GM18505 (cell line): ENCODE results near the gene UGT1A5.

Experiments
- ATAC-seq: cut with Tn5 transposase; IDR thresholded peaks from one replicate; pipeline ENCODE4 v1.9.1; 2021; ENCODE audit not compliant: unreplicated experiment
- POLR2A ChIP-seq: IDR thresholded peaks from 4 replicates; pipeline ENCODE4 v1.6.1; 2011; ENCODE audit warnings: borderline replicate concordance; ENCODE audit not compliant: insufficient read depth, insufficient read length; ENCODE audit errors: extremely low read depth

The UGT1A5 gene

DNA sequence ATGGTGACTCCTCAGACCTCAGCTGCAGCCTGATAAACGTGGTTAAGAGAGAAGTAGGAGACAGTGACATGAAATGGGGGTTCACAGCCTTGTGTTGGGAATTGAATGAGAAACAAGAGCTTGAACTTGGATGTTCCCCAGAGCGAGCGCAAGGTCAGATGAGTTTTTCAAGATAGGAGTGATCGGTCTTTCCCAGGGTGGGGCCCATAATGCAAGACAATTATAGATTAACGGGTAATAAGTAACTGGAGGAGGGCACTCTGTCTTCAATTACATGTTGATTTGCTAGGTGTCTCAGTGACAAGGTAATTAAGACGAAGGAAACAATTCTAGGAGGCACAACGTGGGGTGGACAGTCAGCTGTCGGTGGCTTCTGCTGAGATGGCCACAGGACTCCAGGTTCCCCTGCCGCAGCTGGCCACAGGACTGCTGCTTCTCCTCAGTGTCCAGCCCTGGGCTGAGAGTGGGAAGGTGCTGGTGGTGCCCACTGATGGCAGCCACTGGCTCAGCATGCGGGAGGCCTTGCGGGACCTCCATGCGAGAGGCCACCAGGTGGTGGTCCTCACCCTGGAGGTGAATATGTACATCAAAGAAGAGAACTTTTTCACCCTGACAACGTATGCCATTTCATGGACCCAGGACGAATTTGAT lies at the start of gene UGT1A5:
Gene UGT1A5 (plus strand): TSS at position 297 of the 651 bp plus-strand sequence. CDS start 85 bp downstream, at position 382.
- TF ChIP-seq POLR2A: no peak
- ATAC-seq: no peak

DNA sequence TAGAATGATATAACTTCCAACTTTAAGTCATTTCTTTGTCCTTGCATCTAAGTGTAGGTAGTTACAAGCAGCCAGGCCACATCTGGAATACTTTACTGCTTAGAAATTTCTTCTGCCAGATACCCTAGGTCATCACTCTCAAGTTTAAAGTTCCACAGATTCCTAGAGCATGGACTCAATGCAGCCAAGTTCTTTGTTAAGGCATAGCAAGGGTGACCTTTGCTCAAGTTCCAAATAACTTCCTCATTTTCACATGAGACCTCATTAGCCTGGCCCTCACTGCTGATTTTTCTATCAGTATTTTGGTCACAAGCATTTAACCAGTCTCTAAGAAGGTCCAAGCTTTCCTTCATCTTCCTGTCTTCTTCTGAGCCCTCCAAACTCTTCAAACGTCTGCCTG lies 48.8 kb upstream of the UGT1A5 start:
- TF ChIP-seq POLR2A: no peak
- ATAC-seq: no peak

DNA sequence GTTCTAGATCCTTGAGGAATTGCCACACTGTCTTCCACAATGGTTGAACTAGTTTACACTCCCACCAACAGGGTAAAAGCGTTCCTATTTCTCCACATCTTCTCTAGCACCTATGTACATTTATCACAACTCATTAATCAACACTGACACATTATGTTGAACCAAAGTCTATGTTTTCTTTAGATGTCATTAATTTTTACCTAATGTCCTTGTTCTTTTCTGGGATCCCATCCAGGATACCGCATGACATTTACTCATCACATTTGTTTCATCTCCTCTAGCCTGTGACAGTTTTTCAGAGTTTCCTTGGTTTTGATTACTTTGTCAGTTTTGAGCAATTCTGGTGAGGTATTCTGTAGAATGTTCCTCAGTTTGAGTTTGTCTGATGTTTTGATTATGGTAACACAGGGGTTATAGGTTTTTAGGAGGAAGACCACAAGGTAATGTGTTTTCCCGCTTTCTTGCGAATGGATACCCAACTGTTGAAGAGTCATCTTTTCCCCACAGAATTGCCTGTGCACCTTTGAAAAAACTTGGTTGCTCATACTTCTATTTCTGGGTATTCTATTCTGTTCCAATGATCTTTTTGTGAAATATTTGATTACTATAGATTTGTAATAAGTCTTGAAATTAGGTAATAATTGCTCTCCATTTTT lies 44.0 kb upstream of the UGT1A5 start:
- ATAC-seq: no peak
- no peak for TF ChIP-seq POLR2A

DNA sequence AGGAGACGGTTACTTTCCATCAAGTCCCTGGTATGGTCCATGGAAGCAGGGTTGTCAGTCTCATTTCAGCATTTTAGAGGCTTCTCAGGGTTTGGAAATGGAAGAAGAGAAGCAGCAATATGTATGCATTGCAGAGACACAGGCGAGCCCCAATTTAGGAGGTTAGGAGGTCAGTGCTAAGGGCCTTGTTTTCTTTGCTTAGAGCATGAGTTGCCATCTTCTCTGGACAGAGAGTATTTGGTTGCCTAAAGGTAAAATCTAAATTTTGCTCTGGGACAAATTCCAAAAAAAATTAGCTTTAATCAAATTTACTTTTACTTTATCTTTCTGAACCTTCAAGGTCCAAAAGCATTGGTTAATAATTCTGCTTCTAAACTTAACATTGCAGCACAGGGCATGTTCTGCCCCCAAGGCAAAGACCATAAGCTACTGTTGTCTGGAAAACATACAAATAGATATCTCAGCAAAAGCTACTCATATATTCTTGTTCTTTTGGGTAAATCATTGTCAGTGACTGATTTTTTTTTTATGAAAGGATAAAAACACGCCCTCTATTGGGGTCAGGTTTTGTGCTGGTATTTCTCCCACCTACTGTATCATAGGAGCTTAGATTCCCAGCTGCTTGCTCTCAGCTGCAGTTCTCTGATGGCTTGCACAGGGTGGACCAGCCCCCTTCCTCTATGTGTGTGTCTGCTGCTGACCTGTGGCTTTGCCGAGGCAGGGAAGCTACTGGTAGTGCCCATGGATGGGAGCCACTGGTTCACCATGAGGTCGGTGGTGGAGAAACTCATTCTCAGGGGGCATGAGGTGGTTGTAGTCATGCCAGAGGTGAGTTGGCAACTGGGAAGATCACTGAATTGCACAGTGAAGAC lies 41.2 kb upstream of the UGT1A5 start, which contains the start of gene UGT1A9:
Gene UGT1A9 (plus strand): TSS at position 609 of the 872 bp plus-strand sequence. CDS start 37 bp downstream, at position 646.
- no peak for ATAC-seq
- no peak for TF ChIP-seq POLR2A

DNA sequence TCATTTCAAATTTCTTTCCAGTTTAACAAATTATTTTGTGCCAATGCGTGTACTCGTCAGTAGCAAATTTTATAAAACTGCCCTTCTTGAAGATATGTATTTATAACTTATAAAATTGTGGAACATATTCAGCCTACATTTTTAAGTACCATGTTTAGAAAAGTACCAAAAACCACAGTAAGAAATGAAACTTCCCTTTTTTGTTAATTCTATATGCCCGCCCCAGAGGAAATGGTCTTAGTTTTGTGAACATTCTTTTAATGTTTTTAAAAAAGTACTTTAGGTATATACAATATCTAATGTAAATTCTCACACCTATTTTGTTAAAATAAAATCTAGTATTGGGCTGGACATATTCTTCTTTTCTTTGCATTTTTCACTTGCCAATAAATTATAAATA lies 39.8 kb upstream of the UGT1A5 start:
- no peak for ATAC-seq
- TF ChIP-seq POLR2A: no peak

DNA sequence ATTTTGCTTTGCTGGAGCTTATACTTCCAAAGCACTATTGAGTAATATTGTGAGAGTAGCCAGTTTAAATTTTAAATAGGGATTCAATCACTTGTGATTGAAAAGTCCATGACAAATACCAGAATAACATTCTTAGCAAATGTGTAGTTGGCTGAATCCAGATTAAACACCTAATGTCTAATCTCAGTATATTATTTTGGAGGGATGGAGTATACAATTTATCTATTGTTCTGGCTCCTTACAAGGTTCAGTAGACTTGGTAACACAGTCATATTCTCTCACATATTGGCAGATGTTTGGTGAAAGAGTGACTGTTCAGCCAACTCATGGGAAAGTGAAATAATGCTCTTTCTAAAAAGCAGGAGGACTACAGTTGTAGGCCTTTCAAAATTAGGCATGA lies 38.8 kb upstream of the UGT1A5 start:
- ATAC-seq: no peak

DNA sequence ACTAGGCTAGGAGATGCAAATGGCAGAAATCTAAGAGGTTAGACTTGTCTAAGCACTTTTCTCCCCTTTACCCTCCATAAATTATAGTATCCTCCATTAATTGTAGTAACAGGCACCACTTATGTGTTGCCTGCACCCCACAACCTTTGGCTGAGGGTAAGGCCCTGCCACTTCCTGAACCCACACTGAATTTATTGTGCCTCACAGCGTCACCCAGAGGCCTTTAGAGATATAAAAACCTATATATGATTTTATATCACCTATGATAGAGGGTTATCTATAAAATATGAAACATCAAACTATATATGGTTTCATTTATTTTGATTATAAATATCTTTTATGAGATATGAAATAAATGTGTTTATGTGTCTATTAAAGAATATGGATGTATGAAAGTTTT lies 38.4 kb upstream of the UGT1A5 start:
- ATAC-seq: no peak
- TF ChIP-seq POLR2A: no peak

More for the DNA sequence above, 38.8 kb upstream of the UGT1A5 start:
- no peak for TF ChIP-seq POLR2A

DNA sequence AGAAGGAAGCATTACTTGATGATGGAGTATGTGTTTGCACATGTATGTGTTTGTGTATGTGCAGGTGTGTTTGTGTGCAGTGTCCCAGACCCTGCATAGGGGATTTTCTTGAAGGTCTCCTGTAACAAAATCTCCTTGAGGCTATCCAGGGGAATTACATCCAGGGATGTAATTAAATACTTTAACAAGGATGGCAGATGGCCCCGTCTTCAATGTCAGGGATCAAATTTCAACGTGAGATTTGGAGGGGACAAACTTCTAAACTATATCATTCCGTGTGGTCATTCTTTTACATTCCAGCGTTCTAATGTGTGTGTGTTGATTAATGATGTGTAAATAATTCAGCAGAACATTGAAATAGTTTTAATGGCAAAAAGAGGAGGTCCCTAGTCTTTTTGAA lies 37.7 kb upstream of the UGT1A5 start:
- TF ChIP-seq POLR2A: no peak
- no peak for ATAC-seq

DNA sequence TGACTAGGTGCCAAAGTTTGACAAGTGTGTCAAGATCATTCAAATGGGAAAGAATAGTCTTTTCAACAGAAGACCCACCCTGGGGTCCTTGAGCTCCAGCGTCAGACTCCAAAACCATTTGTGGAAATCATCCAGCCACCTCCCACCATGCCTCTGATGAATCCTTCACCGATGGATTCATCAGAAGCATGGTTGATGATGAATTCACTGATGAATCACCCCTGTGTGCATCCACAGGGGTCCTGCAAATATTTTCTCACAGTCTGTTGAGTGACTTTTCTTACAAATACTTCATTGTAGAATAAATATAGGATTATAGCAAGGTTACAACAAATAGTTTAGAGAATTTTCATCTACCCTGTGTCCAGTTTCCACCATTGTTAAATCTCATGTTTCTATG lies 36.7 kb upstream of the UGT1A5 start:
- no peak for TF ChIP-seq POLR2A
- ATAC-seq: no peak

DNA sequence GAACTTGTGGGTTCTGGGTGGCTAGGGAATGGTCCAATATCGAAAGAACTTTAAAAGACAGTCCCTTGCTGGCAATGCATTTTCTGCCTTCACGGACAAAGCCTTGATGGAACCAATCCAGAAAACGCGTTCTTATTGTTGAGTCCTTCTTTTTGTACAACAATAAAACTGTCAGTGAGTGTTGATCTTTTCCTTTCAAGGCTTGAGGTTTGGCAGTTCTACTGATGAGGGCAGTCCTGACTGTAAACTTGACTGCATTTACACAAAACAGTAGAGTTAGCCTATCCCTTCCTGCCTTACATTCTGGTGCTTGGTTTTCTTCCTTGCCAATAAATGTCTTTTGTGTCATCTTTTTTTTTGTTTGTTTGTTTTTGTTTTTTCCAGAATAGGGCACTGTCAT lies 33.5 kb upstream of the UGT1A5 start:
- no peak for ATAC-seq
- no peak for TF ChIP-seq POLR2A

DNA sequence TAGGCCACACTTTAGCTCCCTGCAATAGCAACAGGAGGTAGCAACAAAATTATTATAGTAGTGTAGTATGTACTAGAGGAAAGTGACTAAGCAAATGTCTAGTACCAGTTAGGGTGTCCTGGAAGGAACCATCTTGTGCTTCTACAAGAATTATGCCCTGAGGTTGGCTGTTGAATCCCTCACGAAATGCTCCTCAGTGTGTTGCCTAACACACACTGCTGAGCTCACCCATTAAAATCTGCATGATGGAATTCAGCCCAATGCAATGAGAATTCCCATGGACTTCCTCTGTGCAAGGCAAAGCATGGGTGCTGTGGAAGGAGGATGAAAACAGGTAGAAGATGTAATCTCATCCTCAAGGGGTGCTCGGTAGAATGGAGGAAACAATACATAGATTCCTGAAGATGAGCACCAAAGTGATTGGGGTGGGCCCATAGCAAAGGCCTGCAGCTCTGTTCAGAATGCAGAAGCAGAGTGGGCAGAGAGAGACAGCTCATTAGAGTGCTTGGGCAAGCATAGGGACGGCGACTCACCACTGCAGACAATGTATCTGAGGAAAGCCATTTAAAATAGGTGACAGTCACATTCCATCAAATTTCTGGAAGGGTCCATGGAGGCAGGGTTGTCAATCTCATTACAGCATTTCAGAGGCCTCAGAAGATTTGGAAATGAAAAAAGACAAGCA lies 32.2 kb upstream of the UGT1A5 start:
- ATAC-seq: no peak
- TF ChIP-seq POLR2A: no peak

DNA sequence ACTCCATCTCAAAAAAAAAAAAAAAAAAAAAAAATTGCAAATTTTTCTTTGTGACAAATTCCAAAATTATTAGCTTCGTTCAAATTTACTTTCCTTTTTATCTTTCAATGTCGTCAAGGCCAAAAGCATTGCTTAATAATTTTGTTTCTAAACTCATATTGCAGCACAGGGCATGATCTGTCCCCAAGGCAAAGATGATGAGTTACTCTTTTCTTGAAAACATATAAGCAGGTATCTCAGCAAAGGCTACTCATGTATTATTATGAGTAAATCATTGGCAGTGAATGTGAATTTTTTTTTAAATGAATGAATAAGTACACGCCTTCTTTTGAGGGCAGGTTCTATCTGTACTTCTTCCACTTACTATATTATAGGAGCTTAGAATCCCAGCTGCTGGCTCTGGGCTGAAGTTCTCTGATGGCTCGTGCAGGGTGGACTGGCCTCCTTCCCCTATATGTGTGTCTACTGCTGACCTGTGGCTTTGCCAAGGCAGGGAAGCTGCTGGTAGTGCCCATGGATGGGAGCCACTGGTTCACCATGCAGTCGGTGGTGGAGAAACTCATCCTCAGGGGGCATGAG lies 31.1 kb upstream of the UGT1A5 start, which contains the start of gene UGT1A7:
Gene UGT1A7 (plus strand): TSS at position 381 of the 579 bp plus-strand sequence. CDS start 37 bp downstream, at position 418.
- ATAC-seq: no peak
- no peak for TF ChIP-seq POLR2A
